Skin of body (tissue), 1 donor: Measurements from ENCODE around the gene SHPK. TPM values are rescaled to one million over a fixed set of nuclear protein-coding genes. Genes with fewer than 3 reads are reported as not detected.

Experiments used
- total RNA-seq: library from RNA; depleted of rRNA; stranded (reverse); fragments of >200 nt; gene quantifications from one replicate; pipeline ENCODE4 v1.2.3, GENCODE V29; 2014

The SHPK gene
- total RNA-seq, 1 donor from 2014 or later: 10.9 TPM

Other genes with a start within 250 kb of the SHPK start
- 0.30 TPM for gene OR3A2, start 249.9 kb downstream of the SHPK start, total RNA-seq
- gene OR1E1, start 237.8 kb downstream of the SHPK start, total RNA-seq: not detected
- gene OR3A3, start 224.9 kb downstream of the SHPK start, total RNA-seq: not detected
- gene OR1E2, start 202.4 kb downstream of the SHPK start, total RNA-seq: not detected
- 0.39 TPM for gene SPATA22, start 164.4 kb downstream of the SHPK start, total RNA-seq
- gene ASPA, start 160.3 kb downstream of the SHPK start, total RNA-seq: 5.5 TPM
- 13.5 TPM for gene TRPV3, start 78.4 kb downstream of the SHPK start, total RNA-seq
- 4.9 TPM for gene TRPV1, start 26.8 kb downstream of the SHPK start, total RNA-seq
- gene CTNS, start 510 bp upstream of the SHPK start, total RNA-seq: 9.1 TPM
- gene TAX1BP3, start 32.3 kb upstream of the SHPK start, total RNA-seq: 42.7 TPM
- 6.6 TPM for gene EMC6, start 32.6 kb upstream of the SHPK start, total RNA-seq
- 1.5 TPM for gene P2RX5, start 59.9 kb upstream of the SHPK start, total RNA-seq
- gene HASPIN, start 87.7 kb upstream of the SHPK start, total RNA-seq: 2.0 TPM
- gene ITGAE, start 164.9 kb upstream of the SHPK start, total RNA-seq: 17.4 TPM
- gene NCBP3, start 210.0 kb upstream of the SHPK start, total RNA-seq: 30.3 TPM